Lung (tissue), 12 donors: ENCODE measurements around the gene CBX7. TPM values are rescaled to one million over a fixed set of nuclear protein-coding genes. Genes with fewer than 3 reads are reported as not detected.
A peak's percentile ranks its signal among the peaks of the same experiment; 100 is the strongest.

Experiments
- ATAC-seq: fragments of 200-7000 bp; cut with Tn5 transposase; one replicate; pipeline ENCODE4 v1.9.1; 2020; ENCODE audit warnings: moderate number of reproducible peaks; ENCODE audit not compliant: insufficient read depth, low FRiP score
- DNase-seq, 3 donors: peaks; one replicate each; pipeline ENCODE4 v3.0.0-alpha.2; 2013 to 2017
- H3K27ac ChIP-seq, 2 donors: one replicate each; pipeline ENCODE4 v1.5.1; 2013; ENCODE audit warnings: mild to moderate bottlenecking in 2 of 2, moderate library complexity in 2 of 2, control low read depth in 1 of 2, inconsistent platforms in 1 of 2, low read depth in 1 of 2, low read length in 1 of 2
- H3K27me3 ChIP-seq, 3 donors: one replicate each; pipeline ENCODE4 v1.5.1; 2013; ENCODE audit warnings: low read length in 2 of 3; ENCODE audit not compliant: control insufficient read depth in 3 of 3, insufficient read depth in 3 of 3
- H3K36me3 ChIP-seq, 4 donors: one replicate each; pipeline ENCODE4 v1.5.1; 2013; ENCODE audit warnings: low read length in 4 of 4, mild to moderate bottlenecking in 1 of 4, moderate library complexity in 1 of 4; ENCODE audit not compliant: control insufficient read depth in 4 of 4, insufficient read depth in 4 of 4
- H3K4me1 ChIP-seq, 5 donors: one replicate each; pipeline ENCODE4 v1.5.1; 2013; ENCODE audit warnings: low read length in 5 of 5, mild to moderate bottlenecking in 2 of 5, moderate library complexity in 1 of 5; ENCODE audit not compliant: control insufficient read depth in 5 of 5, insufficient read depth in 5 of 5
- H3K4me3 ChIP-seq: one replicate; pipeline ENCODE4 v1.5.1; 2013; ENCODE audit warnings: mild to moderate bottlenecking, control low read depth, moderate library complexity
- H3K9ac ChIP-seq, 2 donors: one replicate each; pipeline ENCODE4 v1.5.1; 2013; ENCODE audit warnings: low read length in 2 of 2, control low read depth in 1 of 2; ENCODE audit not compliant: insufficient read depth in 1 of 2
- H3K9me3 ChIP-seq, 4 donors: one replicate each; pipeline ENCODE4 v1.5.1; 2013; ENCODE audit warnings: low read length in 3 of 4, mild to moderate bottlenecking in 1 of 4, moderate library complexity in 1 of 4; ENCODE audit not compliant: control insufficient read depth in 4 of 4, insufficient read depth in 3 of 4
- WGBS, 2 donors: extraction: QIAGEN DNeasy Blood & Tissue Kit; methylation state at CpG; one replicate each; pipeline ENCODE4 v1.1.7; 2013; 5-methylcytosine and 5-hydroxymethylcytosine counted together
- polyA plus RNA-seq, 2 donors: library from polyadenylated mRNA; stranded (reverse); fragments of 200-250 nt; gene quantifications; one replicate each; pipeline ENCODE4 v1.2.1, GENCODE V29; 2013
- total RNA-seq, 2 donors: library from RNA; depleted of rRNA in 1 of 2; stranded (reverse); fragments of >200 nt in 1 of 2; gene quantifications; one replicate each; pipeline ENCODE4 v1.2.1, GENCODE V29; 2014 to 2021
- TF ChIP-seq, protein P1 (sequence below): IDR thresholded peaks from 2 replicates; pipeline ENCODE4 v1.5.1; 2012; ENCODE audit warnings: mild to moderate bottlenecking; ENCODE audit errors: control extremely low read depth, extremely low read depth
- donor health status: control.
- donor health status: control.
- donor health status: Bipolar disorder and iron deficiency.
- donor health status: healthy.
- donor health status: DM: yes; HTN: yes; CAD: no.

The CBX7 gene
- total and polyA plus RNA-seq, 4 donors: 18.1 to 27.8 (median 20.9) TPM

DNA sequence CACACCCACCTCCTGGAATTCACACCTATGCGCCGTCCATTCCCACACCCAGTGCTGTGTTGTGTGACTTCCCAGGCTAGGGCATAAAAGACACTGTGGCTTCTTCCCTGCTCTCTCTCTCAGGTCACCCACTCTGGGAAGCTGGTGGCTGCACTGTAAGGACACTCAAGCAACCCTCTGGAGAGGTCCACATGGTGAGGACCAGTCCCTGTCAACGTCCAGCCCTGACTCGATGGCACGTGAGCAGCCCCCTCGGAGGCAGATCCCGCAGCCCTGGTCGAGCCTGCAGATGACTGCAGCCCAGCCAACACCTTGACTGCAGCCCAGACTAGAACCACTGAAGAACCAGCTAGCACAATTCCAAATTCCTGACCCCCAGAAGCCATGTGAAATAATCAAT lies 16.2 kb downstream of the CBX7 start:
- H3K9ac ChIP-seq: no peak overlapping the region
- H3K9me3 ChIP-seq: no peaks in the 10 kb centered on the region
- no peak for ATAC-seq
- H3K27me3 ChIP-seq: no peaks in the 10 kb centered on the region
- no peak overlapping the region for H3K27ac ChIP-seq
- WGBS, 2 donors: 94 to 95% methylated on average over 8 of the region's 8 CpGs
- peaks cover 0 to 26% (median 0%) of the 10 kb centered on the region in 4 donors for H3K36me3 ChIP-seq
- no peak overlapping the region for H3K4me3 ChIP-seq
- peaks cover 0 to 2% (median 0%) of the 10 kb centered on the region in 5 donors for H3K4me1 ChIP-seq
- TF ChIP-seq, protein P1, sequence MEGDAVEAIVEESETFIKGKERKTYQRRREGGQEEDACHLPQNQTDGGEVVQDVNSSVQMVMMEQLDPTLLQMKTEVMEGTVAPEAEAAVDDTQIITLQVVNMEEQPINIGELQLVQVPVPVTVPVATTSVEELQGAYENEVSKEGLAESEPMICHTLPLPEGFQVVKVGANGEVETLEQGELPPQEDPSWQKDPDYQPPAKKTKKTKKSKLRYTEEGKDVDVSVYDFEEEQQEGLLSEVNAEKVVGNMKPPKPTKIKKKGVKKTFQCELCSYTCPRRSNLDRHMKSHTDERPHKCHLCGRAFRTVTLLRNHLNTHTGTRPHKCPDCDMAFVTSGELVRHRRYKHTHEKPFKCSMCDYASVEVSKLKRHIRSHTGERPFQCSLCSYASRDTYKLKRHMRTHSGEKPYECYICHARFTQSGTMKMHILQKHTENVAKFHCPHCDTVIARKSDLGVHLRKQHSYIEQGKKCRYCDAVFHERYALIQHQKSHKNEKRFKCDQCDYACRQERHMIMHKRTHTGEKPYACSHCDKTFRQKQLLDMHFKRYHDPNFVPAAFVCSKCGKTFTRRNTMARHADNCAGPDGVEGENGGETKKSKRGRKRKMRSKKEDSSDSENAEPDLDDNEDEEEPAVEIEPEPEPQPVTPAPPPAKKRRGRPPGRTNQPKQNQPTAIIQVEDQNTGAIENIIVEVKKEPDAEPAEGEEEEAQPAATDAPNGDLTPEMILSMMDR: no peak
- DNase-seq: no peak

DNA sequence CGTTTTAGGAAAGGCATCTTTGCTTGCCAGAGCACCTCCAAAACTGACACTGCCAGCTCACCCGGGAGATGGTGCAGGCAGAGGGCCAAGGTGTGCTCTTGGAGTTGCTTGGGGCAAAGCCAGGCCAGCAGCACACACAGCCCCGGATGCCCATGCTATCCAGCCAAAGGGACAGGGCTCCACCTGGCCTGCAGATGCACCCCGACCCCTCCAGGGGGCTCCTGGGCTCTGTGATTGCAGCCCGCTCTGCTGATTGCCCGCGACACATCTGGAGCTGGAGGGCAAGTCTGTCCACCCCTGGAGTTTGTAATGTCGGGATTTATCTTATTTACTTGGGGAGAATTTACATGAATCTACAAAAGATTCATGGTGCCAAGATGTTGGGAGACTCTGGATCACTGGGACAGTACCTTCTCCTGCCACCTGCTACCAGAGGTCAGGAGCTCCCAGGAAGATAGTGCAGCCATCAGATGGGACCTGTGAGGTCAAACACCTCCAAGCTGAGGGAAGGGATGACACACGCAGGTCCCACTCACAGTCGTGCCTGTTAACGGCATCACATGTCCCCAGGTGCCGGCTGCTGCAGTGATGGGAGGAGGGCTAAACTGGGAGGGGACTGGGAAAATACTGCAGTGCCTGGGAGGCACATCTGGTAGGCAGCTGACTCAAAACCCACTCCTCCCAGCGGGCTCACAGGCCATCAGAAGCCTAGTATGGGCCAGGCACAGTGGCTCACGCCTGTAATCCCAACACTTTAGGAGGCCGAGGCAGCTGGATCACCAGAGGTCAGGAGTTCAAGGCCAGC lies 17.2 kb downstream of the CBX7 start:
- Histone ChIP-seq H3K4me1 (peaks cover 0 to 8% (median 0%) of the 10 kb centered on the region in 5 donors), H3K27ac (no peak overlapping the region), H3K9ac (no peak overlapping the region), H3K4me3 (no peak overlapping the region), H3K9me3 (no peaks in the 10 kb centered on the region), H3K36me3 (peaks cover 0 to 23% (median 0%) of the 10 kb centered on the region in 4 donors), H3K27me3 (no peaks in the 10 kb centered on the region)
- DNase-seq (peak; percentile 45 to 67 (median 60)), ATAC-seq (no peak)
- 60 to 62% methylated on average over 15 of the region's 15 CpGs for WGBS, 2 donors
- TF ChIP-seq, protein P1: no peak

DNA sequence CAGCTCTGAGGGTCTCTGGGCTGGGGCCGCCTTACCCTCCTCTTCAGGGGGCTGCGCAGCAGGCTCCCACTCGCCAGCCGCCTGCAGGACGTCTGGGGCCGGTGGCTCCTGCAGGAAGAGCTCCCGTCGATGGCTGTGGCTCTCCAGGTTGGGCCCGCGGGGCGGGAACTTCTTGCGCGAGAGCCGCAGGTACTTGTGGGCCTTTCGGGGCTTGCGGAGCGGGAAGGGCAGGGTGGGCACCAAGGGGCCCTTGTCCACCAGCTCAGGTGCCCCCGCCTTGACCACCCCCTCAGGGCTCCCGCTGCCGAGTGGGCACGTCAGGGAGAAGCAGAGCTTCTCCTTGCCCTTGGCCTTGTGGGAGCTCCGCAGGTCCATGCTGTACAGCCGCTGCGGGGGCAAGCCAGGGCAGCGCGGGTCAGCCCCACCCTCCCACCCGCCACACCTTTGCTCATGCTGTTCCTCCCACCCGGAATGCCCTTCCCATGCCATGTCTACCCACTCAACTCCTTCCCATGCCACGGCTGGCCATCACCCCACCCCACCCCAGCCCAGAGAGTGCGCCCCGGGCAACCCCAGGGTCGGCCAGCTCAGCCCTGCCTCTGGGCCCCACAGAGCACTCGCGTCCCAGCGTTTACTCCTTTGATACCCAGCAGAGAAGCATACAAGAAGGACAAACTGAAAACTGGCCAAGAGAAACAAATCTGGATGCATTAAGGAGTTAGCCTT lies 18.0 kb downstream of the CBX7 start:
- Histone ChIP-seq H3K4me1 (peaks cover 0 to 8% (median 0%) of the 10 kb centered on the region in 5 donors), H3K4me3 (no peak overlapping the region), H3K9me3 (no peaks in the 10 kb centered on the region), H3K36me3 (peaks cover 0 to 25% (median 0%) of the 10 kb centered on the region in 4 donors), H3K27ac (no peak overlapping the region), H3K9ac (no peak overlapping the region), H3K27me3 (no peaks in the 10 kb centered on the region)
- 93 to 96% methylated on average over 29 to 35 of the region's 35 CpGs for WGBS, 2 donors
- DNase-seq (no peak), ATAC-seq (no peak)
- TF ChIP-seq, protein P1: no peak
